Measurements from ENCODE around the gene BCAS3. TPM values are rescaled to one million over a fixed set of nuclear protein-coding genes. Genes with fewer than 3 reads are reported as not detected.

The BCAS3 gene
- total and polyA plus RNA-seq, 2 donors (not counting 1 experiment from before 2014, with no cell fraction given): 13.9 to 73.4 TPM

GRCh38 chr17:61353615-61354014, 676.0 kb downstream of the BCAS3 start:
- no peaks in the 10 kb centered on the region for H3K36me3 ChIP-seq (replicated peaks in 1 of 2; ENCODE audit: control extremely low read depth in 1 of 2, control insufficient read depth in 1 of 2, extremely low read depth in 1 of 2, insufficient read depth in 2 of 2, low read length in 1 of 2)
- no peak overlapping the region for H3K27ac Mint-ChIP-seq

More at GRCh38 chr17:61353615-61354014, 676.0 kb downstream of the BCAS3 start:
- ChIA-PET POLR2A (no interaction called here), CTCF (no interaction called here)
- Histone ChIP-seq H3K9ac (ENCODE audit: low read length) (no peak overlapping the region), H2AFZ (ENCODE audit: insufficient read depth, low read depth, low read length, poor library complexity, severe bottlenecking) (no peak overlapping the region), H3K27ac (ENCODE audit: low read length in 2 of 2) (no peak overlapping the region), H3K27me3 (replicated peaks in 1 of 4; ENCODE audit: control extremely low read depth in 1 of 4, control insufficient read depth in 3 of 4, insufficient read depth in 4 of 4, low read length in 3 of 4) (no peaks in the 10 kb centered on the region), H4K20me1 (ENCODE audit: control insufficient read depth, insufficient read depth, low read length, poor library complexity, severe bottlenecking) (no peaks in the 10 kb centered on the region), H3K4me3 (ENCODE audit: control extremely low read depth in 1 of 5, extremely low read depth in 1 of 5, insufficient read depth in 1 of 5, low read depth in 2 of 5, low read length in 4 of 5) (no peak overlapping the region), H3K79me2 (ENCODE audit: control insufficient read depth, insufficient read depth, low read length) (no peaks in the 10 kb centered on the region), H3K9me3 (ENCODE audit: control extremely low read depth in 1 of 3, control insufficient read depth in 2 of 3, insufficient read depth in 1 of 3, low read length in 2 of 3) (no peaks in the 10 kb centered on the region), H3K4me2 (replicated peaks; ENCODE audit: low read depth, low read length, poor library complexity, severe bottlenecking) (no peak overlapping the region), H3K4me1 (ENCODE audit: control insufficient read depth in 2 of 2, insufficient read depth in 2 of 2, low read length in 2 of 2) (no peaks in the 10 kb centered on the region)
- Mint-ChIP-seq H3K9me3 (ENCODE audit: insufficient read depth) (no peaks in the 10 kb centered on the region), H3K4me1 (no peaks in the 10 kb centered on the region), H3K4me3 (no peak overlapping the region), H3K27me3 (no peaks in the 10 kb centered on the region)
- ATAC-seq (ENCODE audit: low read depth) (no peak), DNase-seq (no peak)
- WGBS (ENCODE audit: insufficient coverage): 95% methylated on average over 12 of the region's 12 CpGs
- intact Hi-C loops (cut with micrococcal nuclease): no loop called here
- TF ChIP-seq CTCF (IDR thresholded peaks at IDR 0.05): no peak
